IPS-20b (cell line): Measurements from ENCODE around the gene PACSIN2.

Experiments
- H3K27ac ChIP-seq: one replicate; pipeline ENCODE4 v1.5.1; 2013; ENCODE audit warnings: low read length
- H3K27me3 ChIP-seq: 2 replicates; pipeline ENCODE4 v1.6.1; 2013; ENCODE audit warnings: mild to moderate bottlenecking, low read length, inconsistent platforms; ENCODE audit not compliant: insufficient read depth
- H3K36me3 ChIP-seq: 2 replicates; pipeline ENCODE4 v1.6.1; 2013; ENCODE audit warnings: low read depth, mild to moderate bottlenecking, inconsistent platforms, low read length, moderate library complexity; ENCODE audit not compliant: insufficient read depth
- H3K4me1 ChIP-seq: 2 replicates; pipeline ENCODE4 v1.6.1; 2013; ENCODE audit warnings: mild to moderate bottlenecking, control low read depth, inconsistent platforms, low read length, moderate library complexity; ENCODE audit not compliant: insufficient read depth
- H3K4me3 ChIP-seq: 2 replicates; pipeline ENCODE4 v1.5.1; 2013; ENCODE audit warnings: mild to moderate bottlenecking, low read length, inconsistent platforms
- H3K9ac ChIP-seq: 2 replicates; pipeline ENCODE4 v1.6.1; 2013; ENCODE audit warnings: low read depth, mild to moderate bottlenecking, inconsistent platforms, low read length, moderate library complexity
- H3K9me3 ChIP-seq: 2 replicates; pipeline ENCODE4 v1.6.1; 2013; ENCODE audit warnings: mild to moderate bottlenecking, low read depth, low read length, inconsistent platforms; ENCODE audit not compliant: insufficient read depth

PACSIN2 gene

DNA sequence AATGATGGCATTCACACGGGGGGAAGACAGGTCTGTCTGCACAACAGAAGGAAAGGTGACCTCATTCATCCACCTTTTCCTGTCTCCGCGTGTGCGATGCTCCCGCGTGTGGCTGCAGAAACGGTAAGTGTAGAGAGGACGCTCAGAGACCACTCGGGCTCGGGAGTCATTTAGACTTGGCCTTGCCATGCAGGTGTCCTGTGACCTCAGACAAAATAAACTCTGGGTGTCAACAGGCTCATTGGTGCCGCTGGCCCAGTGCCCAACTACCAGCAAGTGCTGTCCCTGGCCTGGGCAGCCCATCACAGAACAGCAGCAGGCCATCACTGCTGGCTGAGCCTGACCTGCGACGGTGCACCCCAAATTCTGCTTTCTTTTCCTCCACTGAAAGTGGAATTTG, 109.7 kb downstream of the PACSIN2 start:
- no peaks in the 10 kb centered on the region for H3K9me3 ChIP-seq
- no peak overlapping the region for H3K9ac ChIP-seq
- no peak overlapping the region for H3K4me3 ChIP-seq
- H3K36me3 ChIP-seq, result peaks cover 20% of the 10 kb centered on the region
- 0 out of 2 replicates have a peak, but pooled peaks cover 9% of the 10 kb centered on the region for H3K4me1 ChIP-seq
- H3K27me3 ChIP-seq, result no peaks in the 10 kb centered on the region
- no peak overlapping the region for H3K27ac ChIP-seq

DNA sequence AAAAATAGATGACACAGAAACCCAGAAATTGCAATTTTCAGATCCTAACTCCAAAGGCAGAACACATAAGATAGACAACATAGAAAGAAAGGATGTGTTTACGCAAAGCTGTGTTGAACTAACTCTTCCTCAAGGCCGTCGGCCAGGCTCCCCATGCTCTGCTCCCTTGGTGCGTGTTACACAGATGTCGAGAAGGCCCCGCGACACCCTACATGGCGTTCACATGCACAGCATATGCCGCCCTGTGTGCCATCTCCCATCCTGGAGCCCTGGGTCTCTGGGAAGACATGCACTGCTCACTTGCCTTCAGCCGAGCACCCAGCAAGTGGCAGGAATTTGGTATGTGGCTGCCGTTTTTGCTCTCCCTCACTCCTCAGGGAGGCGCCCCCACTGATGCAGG, 110.9 kb downstream of the PACSIN2 start:
- H3K4me3 ChIP-seq, result no peak overlapping the region
- H3K4me1 ChIP-seq, result 0 out of 2 replicates have a peak, but pooled peaks cover 9% of the 10 kb centered on the region
- peaks cover 10% of the 10 kb centered on the region; the same call in 1 of the 2 replicates for H3K36me3 ChIP-seq
- no peak overlapping the region for H3K27ac ChIP-seq
- H3K27me3 ChIP-seq, result no peaks in the 10 kb centered on the region
- H3K9ac ChIP-seq, result no peak overlapping the region
- no peaks in the 10 kb centered on the region for H3K9me3 ChIP-seq

DNA sequence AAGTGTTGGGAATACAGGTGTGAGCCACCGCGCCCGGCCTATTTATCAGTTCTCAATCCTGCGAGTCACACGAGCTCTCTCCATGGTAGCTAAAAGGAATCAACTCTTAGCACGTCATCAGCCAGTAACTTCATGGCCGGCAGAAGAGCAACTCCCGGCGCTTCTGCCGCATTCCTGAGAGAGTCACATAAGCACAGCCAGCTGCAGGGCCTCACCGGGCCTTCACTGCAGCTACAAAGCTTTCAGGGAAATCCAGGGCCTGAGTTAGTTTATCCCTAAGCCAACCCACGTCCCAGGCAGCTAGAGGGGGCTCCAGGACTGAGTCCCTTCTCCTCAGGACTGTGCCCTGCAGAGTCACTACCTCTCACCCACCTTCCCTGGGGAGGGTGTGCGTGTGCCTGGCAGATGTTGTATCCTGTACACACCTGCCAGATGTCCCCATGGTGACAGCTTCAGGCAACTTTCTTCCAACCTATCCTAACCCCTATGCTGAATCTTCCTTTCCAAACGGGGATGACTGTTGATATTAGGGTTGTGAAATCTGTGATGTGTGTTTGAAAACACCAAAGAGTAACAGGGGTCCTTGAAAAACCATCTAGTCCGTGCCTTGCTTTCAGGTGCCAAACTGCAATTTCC, 112.0 kb downstream of the PACSIN2 start:
- H3K27me3 ChIP-seq, result no peaks in the 10 kb centered on the region
- peaks cover 9% of the 10 kb centered on the region; the same call in 1 of the 2 replicates for H3K36me3 ChIP-seq
- H3K27ac ChIP-seq, result no peak overlapping the region
- no peaks in the 10 kb centered on the region for H3K9me3 ChIP-seq
- no peak overlapping the region for H3K4me3 ChIP-seq
- no peak overlapping the region for H3K9ac ChIP-seq
- 0 out of 2 replicates have a peak, but pooled peaks cover 9% of the 10 kb centered on the region for H3K4me1 ChIP-seq

DNA sequence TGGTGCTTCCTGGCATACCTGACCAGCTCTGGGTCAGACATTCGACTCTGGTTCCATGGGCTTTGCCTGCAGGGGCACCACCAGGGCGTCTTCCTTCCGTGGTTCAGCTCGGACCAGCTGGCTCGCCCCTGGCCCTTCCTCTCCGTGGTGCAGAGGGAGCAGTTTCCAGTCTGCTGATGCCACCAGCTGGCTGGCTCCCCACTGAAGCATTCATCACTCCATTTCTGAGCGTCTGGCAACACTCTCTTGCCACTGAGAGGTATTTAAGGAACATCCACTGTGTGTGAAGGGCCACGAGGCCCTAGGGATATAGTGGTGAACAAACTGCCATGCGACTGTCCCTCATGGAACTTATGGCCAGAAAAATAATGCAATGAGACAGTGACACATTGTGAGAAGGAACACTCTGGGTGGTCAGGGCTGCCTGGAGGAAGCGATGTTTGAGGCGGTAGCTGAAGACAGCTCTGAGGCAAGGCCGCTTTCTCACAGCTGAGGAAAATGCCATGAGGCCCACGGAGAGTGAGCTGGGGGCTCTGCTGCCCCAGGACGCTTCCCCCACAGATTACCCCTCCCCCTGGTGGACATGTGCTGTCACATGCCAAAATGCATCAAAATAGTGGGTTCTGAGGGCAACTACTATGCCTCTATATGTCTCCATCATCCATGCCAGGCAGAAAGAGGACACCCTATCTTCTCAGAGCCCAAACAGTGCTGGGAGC, 113.0 kb downstream of the PACSIN2 start:
- Histone ChIP-seq H3K27me3 (no peaks in the 10 kb centered on the region), H3K9me3 (no peaks in the 10 kb centered on the region), H3K27ac (no peak overlapping the region), H3K9ac (no peak overlapping the region), H3K4me3 (no peak overlapping the region), H3K4me1 (0 out of 2 replicates have a peak, but pooled peaks cover 9% of the 10 kb centered on the region), H3K36me3 (peaks cover 6% of the 10 kb centered on the region; the same call in 1 of the 2 replicates)

DNA sequence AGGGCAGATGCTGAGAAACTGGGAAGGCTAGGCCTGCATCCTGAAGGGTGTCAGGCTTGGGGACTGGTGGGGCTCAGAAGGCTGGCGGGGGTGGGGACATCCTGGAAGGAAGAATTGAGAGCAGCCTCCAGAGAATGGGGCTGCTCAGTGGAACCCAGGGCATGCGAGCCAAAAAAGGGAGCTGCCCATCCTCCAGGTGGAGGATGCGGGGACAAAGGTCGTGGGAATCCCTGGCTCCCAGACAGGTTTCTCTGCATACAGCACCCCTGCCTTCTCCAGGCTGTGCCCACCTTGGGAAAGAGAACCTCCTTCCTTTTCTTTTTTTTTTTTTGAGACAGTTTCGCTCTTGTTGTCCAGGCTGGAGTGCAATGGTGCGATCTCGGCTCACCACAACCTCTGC, 117.0 kb downstream of the PACSIN2 start:
- H3K36me3 ChIP-seq, result no peaks in the 10 kb centered on the region; the same call in 1 of the 2 replicates
- no peaks in the 10 kb centered on the region for H3K27me3 ChIP-seq
- no peaks in the 10 kb centered on the region for H3K9me3 ChIP-seq
- H3K27ac ChIP-seq, result no peak overlapping the region
- peaks cover 7% of the 10 kb centered on the region; the same call in 1 of the 2 replicates for H3K4me1 ChIP-seq
- no peak overlapping the region for H3K4me3 ChIP-seq
- H3K9ac ChIP-seq, result no peak overlapping the region

DNA sequence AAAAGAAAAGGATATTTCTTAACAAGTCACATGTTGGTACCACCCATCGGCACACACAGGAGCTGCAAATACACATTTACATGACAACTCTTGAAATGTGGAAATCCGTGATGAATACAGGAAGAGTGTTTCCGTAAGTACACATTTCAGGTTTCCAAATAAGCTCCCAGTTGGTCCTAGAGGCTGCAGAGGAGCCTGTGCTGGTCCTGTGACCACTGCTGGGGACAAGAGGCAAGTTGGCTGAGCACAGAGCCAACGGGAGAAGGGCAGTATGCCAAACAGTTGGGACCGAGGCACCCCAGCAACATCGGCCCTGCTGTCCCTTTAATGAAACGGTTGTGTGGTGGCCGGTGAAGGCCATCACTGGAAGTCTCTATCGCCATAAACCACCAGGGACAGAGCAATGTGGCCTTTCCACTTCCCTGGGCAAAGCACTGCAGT, 119.4 kb downstream of the PACSIN2 start:
- Histone ChIP-seq H3K27ac (no peak overlapping the region), H3K27me3 (no peaks in the 10 kb centered on the region), H3K4me1 (peaks cover 7% of the 10 kb centered on the region; the same call in 1 of the 2 replicates), H3K9ac (0 out of 2 replicates have a peak overlapping the region, but pooled peaks have one; percentile 4), H3K4me3 (no peak overlapping the region), H3K36me3 (peaks cover 15% of the 10 kb centered on the region), H3K9me3 (no peaks in the 10 kb centered on the region)

DNA sequence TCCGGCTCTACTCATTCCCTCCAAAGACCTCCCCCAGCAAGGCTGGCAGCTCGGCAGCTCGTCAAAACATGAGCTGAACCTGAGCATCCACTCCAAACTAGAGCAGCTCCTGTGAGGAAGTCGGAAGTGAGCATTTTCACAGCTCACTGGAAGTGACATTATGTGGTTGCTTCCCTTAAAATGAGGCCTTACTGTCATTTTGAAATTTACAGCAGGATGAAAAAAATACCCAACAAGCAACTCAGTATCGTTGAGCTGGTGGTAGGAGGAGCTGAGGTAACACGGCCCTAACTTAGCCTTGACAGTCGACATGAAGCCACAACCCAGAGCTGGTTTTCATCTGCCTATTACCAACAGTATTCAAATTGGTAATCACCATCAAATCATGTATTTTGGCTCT, 119.9 kb downstream of the PACSIN2 start:
- H3K9me3 ChIP-seq, result no peaks in the 10 kb centered on the region
- H3K27ac ChIP-seq, result no peak overlapping the region
- H3K9ac ChIP-seq, result 0 out of 2 replicates have a peak overlapping the region, but pooled peaks have one; percentile 4
- H3K4me1 ChIP-seq, result peaks cover 7% of the 10 kb centered on the region; the same call in 1 of the 2 replicates
- H3K4me3 ChIP-seq, result no peak overlapping the region
- no peaks in the 10 kb centered on the region for H3K27me3 ChIP-seq
- peaks cover 19% of the 10 kb centered on the region for H3K36me3 ChIP-seq

DNA sequence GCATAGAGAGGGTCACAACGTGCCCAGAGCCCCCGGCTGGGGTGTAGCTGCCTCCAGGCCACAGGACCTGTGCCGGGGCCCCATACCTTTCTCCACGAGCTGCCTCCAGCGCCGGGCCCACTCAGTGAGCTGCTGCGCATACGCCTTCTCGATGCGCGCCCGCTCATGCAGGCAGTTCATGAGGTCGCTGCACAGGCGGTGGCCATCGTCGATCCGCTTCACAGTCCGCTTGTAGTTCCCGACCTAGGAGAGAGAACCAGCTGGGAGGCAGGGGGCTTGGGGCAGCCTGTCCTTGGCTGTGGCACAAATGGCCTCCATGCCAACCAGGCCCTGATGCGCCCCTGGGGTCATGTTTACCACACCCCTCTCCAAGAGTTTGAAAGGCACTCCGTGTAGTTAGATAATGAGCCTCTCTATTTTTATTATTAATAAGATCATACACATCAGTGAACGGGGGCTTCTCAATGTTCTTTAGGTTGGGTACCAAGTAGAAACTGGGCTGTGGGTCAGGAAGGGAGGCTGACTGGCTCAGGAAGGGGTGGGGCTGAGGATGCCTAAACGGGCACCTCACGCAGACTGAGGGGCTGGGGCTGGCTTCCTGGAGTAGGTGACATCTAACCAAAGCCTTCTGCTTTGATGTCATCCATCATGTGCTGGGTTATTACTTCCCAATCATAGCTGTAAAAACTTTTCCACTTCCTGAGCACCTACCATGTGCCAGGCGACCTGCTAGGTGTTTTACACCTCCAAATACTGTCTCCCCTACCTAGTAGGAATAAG, 121.4 kb downstream of the PACSIN2 start:
- peaks cover 27% of the 10 kb centered on the region for H3K36me3 ChIP-seq
- no peak overlapping the region for H3K4me3 ChIP-seq
- H3K27ac ChIP-seq, result no peak overlapping the region
- no peak overlapping the region for H3K9ac ChIP-seq
- peaks cover 7% of the 10 kb centered on the region; the same call in 1 of the 2 replicates for H3K4me1 ChIP-seq
- H3K27me3 ChIP-seq, result no peaks in the 10 kb centered on the region
- no peaks in the 10 kb centered on the region for H3K9me3 ChIP-seq

DNA sequence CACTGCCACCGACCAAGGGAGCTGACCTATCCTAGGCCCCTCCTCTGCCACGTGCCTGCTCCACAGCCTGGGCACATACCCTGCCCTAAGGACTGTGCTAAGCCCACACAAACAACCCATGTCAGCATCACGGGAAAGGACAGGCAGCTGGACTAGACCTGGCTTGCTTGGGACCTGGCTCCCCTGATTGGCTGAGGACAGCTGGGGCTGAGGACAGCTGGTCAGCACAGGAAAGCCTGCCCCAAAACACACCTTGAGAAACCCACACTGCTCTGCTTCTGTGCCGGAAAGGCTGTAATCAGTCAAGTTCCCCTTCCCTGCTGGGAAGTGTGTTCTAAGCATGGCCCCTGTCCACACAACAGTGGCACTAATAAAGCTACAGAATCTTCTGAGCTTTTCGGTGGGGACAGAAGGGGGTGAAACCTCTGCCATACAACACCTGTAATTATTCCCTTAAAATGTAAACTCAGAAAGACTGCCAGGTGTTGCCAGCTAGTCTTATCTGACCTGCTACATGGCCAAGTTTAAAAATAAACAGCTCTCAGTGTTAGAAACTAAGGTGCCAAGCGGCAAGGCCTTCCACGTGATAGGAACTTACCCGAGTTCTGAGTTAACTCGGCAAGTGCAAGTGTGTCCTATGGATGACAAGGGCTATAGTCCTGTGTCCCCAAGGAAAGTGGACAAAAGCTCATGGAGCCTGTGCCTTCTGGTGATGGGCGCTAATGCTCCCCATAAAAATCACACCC, 122.2 kb downstream of the PACSIN2 start:
- Histone ChIP-seq H3K9ac (no peak overlapping the region), H3K4me1 (peaks cover 7% of the 10 kb centered on the region; the same call in 1 of the 2 replicates), H3K27me3 (no peaks in the 10 kb centered on the region), H3K4me3 (no peak overlapping the region), H3K9me3 (no peaks in the 10 kb centered on the region), H3K27ac (no peak overlapping the region), H3K36me3 (peaks cover 34% of the 10 kb centered on the region)

DNA sequence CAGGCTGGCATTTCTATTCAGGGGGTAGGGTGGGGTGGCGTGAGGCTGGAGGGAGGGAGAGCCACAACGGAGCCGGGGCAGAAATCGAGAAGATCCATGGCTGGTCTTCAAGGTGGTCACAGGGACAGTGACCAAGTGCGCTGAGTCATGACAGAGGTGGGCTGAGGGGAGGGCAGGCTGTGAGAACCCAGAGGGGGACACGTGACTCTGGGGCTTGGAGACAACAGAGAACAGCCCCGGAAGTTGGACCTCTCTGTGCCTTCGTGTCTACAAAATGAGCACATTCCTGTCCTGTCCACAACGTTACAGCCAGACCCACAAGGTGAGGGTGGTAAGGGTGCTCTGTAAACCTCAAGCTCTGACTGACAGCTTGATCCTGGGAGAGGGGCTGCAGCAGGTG, 122.8 kb downstream of the PACSIN2 start:
- H3K36me3 ChIP-seq, result peaks cover 40% of the 10 kb centered on the region
- H3K9ac ChIP-seq, result no peak overlapping the region
- H3K27me3 ChIP-seq, result no peaks in the 10 kb centered on the region
- no peak overlapping the region for H3K27ac ChIP-seq
- H3K4me1 ChIP-seq, result peaks cover 7% of the 10 kb centered on the region; the same call in 1 of the 2 replicates
- H3K9me3 ChIP-seq, result no peaks in the 10 kb centered on the region
- H3K4me3 ChIP-seq, result no peak overlapping the region

DNA sequence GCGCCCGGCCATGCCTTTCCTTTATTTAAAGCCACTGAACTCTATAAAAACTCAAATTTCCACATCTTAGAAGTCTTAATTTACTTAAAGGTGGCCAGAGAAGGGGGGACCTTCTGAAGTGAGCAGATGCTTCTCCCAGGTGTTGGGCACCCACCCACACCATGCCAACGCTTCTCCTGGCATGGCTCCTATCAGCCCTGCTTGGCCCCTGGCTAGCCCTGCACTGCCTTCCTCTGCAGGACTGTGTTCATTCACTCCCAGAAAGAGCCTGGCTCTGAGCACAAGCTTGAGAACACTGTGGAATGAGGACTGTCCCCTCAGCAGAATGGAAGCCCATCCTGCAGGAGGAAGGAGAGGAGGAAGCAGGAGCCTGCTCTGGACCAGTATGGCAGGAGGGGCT, 123.3 kb downstream of the PACSIN2 start:
- Histone ChIP-seq H3K27me3 (no peaks in the 10 kb centered on the region), H3K9me3 (no peaks in the 10 kb centered on the region), H3K4me3 (no peak overlapping the region), H3K4me1 (peaks cover 7% of the 10 kb centered on the region; the same call in 1 of the 2 replicates), H3K9ac (no peak overlapping the region), H3K27ac (no peak overlapping the region), H3K36me3 (peaks cover 44% of the 10 kb centered on the region)
